Glomerular endothelial cell (primary cell): ENCODE data around the gene COX7B2. TPM values are rescaled to one million over a fixed set of nuclear protein-coding genes. Genes with fewer than 3 reads are reported as not detected.

Source experiments
- DNase-seq: peaks from one replicate; pipeline ENCODE4 v3.0.0-alpha.2; 2011; ENCODE audit warnings: low read depth, low spot score; ENCODE audit errors: extremely low read depth
- total RNA-seq: library from RNA; depleted of rRNA; stranded (reverse); fragments of >200 nt; gene quantifications from 2 replicates; pipeline ENCODE4 v1.2.3, GENCODE V29; 2015

The COX7B2 gene, protein sequence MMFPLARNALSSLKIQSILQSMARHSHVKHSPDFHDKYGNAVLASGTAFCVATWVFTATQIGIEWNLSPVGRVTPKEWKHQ
- total RNA-seq, result not detected in 2 replicates

DNA sequence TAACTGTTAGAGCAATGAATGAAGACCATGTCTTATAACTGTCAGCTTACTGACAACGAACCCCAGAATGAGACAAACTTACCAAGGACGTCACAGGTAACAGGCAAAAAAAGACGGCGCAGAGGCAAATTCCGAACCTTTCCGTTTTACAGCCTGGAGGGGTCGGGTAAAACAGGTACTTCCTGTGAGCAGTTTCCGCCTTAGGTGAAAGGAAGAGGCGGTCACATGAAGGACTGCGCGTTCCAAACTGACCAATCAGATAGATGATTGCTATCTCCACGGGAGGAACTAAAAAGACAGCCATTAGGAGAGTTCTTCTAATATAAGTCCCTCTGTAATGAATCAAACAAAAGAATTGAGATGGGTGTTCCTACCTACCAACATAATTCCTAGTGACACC, at the start of gene COX7B2:
Gene COX7B2 (minus strand): TSS at position 168 of the 400 bp plus-strand sequence. CDS start 174,053 bp downstream, outside the sequence.
- DNase-seq, result no peak

DNA sequence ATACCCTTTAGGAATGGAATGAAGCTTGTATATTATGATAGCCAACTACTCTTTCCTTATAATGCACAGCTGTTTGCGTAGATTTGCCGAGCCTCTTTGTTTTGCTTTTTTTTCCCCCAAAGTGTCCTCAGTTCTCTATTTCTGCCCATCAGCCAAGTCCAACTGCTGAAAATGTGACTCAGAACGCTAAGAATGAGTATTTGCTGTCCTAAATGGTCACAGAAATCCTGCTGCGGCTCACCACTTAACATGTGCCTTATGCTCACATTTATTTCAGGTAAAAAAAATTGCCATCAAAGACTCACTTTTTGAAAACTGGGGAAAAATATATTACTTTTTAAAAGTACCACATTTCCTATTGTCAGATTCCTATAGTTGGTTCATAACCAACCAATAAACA, 47.4 kb upstream of the COX7B2 start:
- DNase-seq, result no peak

DNA sequence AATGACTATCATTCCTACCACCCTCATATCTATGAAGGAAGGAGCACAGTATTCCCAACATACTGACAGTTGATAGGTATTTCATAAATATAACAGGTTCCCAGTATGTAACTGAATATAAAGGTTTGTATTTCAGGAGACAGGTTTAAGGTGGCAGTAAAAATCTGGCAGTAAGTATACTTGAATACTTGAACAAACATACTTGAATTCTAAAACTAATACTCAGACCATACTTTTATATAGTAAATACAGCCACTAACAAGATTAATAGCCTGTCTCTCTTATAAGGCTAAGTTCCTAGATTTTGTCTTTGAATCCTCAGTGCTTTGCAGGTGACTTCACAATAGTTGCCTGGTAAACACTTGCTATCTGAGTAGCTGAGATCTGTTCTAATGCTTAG, 46.6 kb upstream of the COX7B2 start:
- DNase-seq, result no peak

DNA sequence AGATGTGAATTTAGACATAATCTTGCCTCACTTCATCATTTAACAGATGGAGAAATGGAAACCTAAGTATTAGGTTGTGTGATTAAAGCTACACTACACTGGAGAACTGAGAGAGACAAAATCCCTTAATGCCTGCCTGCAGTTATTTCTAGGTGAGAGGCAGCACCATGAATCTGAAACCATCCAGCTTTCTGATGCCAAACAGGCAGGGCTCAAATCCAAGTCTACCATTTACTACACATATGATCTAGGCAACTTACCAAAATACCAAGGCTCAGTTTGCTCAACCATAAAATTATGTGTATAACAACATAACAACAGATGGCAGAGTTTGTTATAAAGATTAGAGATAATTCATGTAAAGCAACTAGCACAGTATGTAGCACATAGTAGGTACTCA, 45.6 kb upstream of the COX7B2 start:
- no peak for DNase-seq

DNA sequence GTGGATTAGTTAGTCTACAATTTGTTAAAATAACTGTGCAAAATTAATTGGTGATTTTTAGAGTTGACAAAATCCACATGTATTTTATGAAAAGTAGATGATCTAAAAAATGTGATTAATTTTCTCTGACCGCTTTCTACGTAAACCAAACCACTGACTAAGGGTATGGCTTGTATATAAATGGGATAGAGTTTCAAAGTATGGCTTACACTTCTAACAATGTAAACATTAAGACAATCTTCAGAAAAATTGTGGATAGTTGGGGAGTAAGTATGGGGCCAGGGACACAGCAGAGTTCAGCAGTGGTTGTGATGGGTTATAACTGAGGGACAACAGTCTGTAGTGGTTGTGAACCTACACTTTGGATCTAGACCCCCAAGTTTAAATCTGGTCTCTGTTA, 44.5 kb upstream of the COX7B2 start:
- DNase-seq, result no peak

DNA sequence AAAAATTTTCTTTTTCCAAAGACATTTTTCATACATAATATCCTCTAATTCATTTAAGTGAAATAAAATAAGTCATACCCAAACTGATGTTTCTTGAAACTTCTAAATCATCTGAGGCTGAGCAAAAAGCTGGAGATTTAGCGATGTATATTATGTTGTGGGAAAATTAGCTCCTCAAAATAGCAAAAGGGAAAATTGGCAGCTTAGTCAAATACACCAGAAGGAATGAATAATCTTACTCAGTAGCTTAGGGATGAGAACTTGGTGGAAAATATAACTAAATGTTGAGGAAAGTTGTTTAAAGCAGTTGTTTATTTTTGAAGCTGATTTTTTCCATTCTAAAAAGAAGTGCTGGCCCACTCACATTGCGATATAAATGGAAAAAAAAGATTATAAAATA, 43.4 kb upstream of the COX7B2 start:
- no peak for DNase-seq

DNA sequence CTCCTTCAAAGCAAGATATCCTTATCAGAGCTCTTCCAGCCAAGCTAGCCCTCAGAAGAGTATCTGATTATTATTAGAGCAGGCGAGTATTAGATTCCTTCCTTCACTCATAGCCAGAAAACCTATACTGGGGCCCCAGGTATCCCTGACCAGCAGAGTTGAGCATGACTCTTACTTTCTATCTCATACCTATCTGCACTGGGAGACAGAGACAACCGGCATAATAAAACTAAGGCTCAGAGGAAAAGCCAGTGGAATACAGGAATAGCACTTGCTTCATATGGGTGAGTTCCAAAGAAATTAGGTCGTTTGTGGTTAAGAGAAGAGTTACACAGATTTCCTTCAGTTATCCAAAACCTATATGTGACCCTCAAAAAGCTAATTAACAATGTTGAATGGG, 41.8 kb upstream of the COX7B2 start:
- DNase-seq, result no peak

DNA sequence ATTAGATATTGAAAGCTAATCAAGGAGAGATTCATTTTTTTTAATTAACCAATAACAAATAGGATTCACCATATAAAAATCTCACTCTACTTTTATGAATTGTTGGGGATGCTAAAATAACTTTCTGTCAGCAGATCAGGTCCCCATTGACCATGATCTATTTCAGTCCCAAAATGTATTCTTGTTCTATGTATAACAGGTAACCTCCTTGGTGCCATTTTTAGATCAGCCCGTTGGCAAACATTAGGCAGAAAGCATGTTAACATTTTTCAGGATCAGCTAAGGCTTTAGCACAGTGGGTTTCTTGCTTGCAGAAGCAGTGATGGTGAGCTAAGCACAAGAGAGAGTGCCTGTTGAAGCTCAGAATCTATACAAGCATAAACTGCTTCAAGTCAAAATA, 40.8 kb upstream of the COX7B2 start:
- no peak for DNase-seq

DNA sequence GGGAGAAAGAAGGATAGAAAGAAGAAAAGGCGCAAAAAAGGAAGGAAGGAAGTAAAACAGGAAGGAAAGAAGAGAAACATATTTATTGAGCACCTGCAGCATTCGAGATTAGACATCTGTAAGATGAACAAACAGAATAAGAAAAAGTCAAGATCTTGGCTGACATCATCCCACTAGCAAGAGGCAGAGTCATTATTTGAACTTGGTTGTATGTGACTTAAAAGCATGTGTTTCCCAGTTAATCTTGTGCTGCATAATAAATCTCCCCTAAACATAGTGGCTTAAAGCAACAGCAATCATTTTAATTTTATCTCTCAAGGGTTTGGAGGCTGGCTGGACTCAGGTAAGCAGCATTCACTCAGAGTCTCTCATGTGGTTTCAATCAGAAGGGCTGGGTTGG, 38.5 kb upstream of the COX7B2 start:
- no peak for DNase-seq

DNA sequence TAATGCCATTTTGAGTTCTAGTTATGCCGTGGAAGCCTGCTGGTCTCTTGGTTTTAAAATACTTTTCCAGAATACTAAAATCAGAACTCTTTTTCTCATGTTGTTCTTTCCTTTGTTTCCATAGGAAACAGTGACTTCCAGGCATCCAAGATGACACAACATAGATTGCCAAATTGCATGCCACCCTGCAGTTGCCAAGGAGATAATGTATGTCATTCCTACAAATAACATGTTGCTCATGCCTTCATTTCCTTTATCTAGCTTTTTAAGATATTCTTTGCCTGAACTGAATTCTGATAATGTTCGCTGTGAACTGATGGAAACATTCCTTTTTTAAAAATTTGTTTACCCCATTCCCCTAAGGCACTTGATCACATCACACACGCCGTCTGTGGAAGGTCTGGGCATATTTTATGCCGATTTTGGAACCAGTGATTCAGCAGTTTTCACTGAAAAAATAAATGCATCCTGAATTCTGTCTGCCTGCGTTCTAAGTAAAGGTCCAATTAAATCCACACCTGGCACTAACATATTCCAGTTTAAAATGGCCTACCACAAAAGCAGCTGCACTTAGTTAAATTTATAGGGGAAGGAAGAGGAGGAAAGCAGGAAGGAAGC, 38.0 kb upstream of the COX7B2 start:
- no peak for DNase-seq

DNA sequence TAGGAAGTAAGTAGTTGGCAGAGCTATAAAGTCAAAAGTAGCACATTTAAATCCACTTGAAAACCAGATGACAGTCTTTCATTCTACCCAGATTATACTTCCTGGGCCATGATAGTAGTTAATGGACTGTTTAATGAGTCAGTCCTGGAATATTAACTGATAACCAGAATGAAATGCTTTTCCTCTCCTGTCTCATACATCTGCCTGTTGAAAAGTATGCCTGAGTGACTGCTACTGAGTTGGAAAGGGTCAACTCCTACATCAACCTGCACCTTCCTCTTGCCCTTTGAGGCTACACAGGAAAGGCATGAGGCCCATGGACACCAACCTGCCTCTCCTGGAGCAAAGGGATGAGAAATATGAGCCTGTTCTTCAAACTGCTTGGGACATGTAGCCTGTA, 36.0 kb upstream of the COX7B2 start:
- no peak for DNase-seq

DNA sequence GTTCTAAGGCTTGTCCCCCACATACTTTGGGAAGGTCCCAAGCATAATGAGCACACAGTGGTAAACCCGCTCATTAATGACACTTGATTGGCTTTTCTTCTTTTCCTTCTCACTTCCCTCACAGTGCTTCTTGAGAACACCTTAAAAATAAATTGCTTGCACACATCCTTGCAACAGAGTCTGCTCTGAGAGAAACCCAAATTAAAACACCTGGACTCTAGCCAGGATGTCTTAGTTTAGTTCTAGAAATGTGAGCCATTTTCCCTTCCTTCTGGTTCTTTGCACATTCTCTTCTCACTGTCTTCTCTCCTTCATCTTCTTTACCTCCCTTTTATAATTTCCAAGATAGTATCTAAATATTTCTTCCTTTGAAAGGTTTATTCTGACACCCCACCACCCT, 35.3 kb upstream of the COX7B2 start:
- DNase-seq, result no peak

DNA sequence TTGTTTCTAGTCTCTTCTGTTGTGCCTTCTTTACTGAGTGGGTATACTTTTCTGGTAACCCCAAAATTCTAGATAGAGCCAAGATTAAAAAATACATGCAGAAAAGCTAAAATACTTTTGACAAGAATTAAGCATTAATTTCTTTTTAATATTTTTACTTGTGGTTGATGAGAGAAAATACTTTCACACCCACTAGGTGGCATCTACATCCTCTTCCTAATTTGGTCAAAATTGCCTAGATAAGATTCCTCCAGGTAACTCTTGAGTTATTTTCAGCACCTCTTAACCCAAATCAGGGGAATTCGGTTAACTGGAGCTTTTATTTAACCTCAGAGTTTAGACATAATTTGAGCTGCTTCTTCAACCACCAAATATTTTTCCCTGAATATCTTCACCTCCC, 28.4 kb upstream of the COX7B2 start:
- no peak for DNase-seq

DNA sequence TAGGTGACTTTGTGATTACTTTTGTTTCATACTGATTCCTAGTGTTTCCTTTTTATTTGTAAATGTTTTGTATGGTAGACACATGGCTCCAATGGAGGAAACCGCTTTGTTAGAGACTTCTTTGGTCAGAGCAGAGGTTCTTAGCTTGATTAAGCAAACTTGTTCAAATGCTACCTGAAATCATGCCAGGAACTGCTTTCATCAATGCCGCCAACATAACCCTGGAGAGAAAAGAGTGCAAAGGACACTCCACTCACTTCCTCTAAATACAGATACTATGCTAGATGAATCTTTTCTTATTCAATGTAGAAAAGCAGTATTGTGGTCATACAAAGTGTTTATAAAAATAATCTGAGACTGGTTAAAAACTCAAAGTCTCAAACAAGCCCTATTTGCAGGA, 25.7 kb upstream of the COX7B2 start:
- no peak for DNase-seq

DNA sequence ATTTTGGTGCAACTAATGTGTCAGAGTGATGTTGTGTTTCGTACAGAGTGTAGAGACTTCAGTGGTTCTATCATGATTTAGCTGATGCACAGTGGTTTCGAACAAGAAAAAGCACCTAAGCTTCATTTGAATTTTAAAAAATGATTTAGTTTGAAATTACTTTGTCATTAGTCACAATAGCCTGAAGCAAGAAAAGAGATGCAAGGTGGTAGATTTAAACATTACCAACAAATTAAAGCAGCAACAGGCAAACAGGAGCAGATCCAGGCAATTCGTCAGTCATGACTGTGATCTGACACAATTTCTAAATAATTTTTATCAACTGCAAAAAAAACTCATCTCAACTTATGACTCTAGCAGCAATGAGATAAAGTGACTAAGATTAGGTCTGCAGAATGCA, 24.6 kb upstream of the COX7B2 start:
- no peak for DNase-seq

DNA sequence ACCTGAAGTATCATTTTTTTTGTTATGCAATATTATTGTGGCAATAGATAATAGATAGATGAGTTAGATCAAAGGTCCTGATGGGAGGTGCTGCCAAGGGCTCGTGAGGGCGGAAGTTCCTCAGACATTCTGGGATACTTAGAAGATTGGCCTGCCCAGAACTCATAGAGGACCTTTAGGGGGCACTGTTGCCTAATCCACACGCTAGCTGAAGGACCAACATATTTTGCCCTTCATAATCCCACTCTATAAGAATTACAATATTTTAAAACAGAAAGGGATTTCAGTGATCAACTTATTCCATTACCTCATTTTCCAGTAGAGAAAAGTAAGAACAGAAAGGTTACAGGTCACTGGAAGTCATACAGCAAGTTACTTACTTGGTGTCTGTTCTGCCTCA, 22.9 kb upstream of the COX7B2 start:
- no peak for DNase-seq

DNA sequence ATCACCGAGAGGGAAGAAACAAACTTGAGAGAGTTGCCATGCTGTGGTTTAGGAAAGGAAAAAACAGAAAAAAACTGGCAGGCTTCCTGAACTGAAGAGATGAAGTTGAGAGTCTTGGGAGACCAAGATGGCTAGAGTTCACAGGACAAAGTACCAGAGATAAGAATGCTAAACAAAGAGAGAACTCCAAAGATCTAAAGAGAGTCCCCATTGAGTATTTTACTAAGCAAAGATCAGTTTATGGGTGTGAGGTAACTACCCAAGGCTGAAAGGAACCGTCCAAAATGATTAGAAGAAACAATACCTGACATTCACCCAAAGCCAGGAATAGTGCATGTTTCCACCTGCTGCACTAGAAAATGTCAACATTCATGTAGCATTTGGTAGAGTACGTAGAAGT, 21.8 kb upstream of the COX7B2 start:
- no peak for DNase-seq

DNA sequence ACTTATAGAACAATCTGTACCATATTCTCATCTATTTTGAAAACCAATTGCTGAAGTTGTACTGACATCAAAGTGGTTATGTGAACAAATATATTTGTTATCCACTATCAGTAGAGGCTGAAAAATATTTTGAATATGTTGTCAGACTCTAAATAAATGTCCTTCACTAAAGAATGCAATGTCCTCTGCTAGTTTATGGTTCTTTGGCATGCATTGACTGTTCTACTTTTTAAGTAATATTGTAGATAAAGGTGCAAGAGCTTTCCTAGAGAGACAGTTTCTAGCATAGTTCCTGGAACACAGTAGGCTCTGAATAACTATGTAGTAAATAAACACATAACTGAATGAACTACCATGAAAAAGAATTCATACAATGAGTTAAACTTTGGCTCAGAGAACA, 18.2 kb upstream of the COX7B2 start:
- no peak for DNase-seq

DNA sequence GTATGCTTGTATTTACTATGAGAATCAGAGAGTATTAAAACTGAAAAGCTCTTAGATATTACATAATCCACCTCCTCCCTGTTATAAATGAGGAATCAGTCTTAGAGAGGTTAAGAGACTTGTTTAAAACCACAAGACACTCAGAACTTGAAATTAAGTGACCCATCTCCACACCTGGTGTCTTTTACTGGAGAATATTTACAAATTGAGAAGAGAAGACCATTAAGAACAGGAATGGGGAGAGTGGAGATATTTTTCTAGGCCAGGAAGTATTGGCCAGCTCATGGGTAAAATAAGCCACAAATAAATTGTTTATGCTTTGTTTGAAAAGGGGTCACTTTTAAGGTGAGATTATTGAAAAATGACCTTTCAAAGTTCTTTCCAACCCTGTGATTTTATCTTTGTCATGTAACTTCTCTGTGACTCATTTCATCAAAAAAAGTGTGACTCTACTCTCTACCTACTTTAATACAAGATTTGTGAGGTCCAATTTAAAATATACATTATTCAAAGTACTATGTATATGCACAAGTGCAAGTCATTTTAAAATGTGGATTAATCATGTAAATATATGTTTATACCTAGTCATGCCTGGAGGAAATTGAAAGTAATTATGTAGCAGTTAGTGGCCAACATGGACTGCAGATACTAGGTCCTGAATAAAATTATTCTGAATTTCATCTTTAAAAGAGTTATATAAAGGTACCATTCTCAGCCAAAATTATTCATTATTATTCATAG, 15.9 kb upstream of the COX7B2 start:
- DNase-seq, result no peak

DNA sequence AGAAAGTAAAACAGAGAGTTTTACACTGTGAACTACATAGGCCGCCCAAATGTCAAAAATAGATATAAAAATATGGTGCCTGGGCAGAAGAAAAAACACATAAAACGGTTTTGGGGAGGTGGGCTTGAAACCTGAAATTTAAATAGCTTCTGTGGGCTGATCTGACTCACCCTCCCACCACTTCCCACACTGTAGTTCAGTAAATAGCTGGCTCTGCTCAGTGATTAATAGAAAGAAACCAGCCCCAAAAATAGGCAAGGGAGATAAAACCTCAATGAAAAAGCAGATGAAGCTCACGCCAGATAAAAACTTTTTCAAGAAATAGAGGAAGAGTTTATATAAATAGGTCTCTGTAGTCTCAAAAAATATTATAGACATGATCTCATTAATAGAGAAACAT, 13.2 kb upstream of the COX7B2 start:
- DNase-seq, result no peak

DNA sequence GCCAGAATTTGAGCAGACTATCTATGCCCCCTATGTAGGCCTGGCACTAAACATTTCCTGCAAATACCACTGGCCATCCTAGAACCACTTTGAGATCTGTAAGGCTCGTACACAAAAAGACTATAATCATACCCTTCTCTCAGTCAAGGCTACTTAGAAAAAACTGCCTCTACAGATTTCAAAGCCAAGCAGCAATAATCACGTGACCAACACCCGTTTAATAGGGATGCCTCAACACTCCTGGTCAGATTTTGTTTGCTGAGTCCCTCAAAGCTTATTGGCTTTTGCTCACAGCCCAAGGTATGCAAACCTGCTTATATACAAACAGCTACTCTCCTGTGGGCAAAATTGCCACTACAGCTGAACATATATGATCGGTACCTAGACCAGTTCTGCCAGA, 897 bp downstream of the COX7B2 start:
- DNase-seq, result no peak

DNA sequence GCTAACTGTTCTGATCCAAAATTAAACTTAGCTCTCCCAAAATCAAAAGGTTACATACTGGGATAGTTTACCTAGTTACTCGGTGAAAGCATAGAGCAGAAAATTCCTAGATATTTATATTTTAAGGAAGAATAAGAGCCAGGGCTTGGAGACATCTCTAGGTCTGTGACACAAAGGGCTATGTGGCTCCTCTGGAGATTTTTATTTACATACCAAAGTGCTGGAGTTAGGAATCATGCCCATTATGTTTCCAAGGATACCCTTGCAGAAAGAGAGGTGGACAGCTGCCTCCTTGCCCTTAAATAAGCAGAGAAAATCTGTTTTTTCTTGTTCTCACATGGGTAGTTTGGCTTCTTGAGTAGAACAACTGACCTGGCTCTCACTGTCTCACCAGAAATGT, 9.0 kb downstream of the COX7B2 start:
- no peak for DNase-seq

DNA sequence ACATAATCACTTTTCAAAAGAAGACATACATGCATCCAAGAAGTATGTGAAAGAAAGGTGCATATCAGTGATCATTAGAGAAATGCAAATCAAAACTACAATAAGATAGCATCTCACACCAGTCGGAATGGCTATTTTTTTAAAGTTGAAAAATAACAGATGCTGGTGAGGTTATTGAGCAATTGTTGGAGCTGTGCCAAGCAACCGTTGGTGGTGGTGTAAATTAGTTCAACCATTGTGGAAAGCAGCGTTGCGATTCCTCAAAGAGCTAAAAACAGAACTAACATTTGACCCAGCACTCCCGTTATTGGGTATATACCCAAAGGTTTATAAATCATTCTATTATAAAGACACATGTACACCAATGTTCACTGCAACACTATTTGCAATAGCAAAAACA, 14.2 kb downstream of the COX7B2 start:
- DNase-seq, result no peak
